ENCODE results near the gene PAQR5.
"Not testable (repeated sequence)": the region's sequence is repeated elsewhere in the genome, so short reads cannot be mapped to it uniquely, and the experiment has no call there.

The PAQR5 gene

GRCh38 chr15:69298697-69299441 lies at the start of gene PAQR5:
TSS of gene PAQR5 (plus strand) at chr15:69298912. CDS start at chr15:69360081, 61,169 bp downstream.
- in situ Hi-C loops (cut with MboI; ENCODE audit: low sequenced_read_pairs), result no loop called here

- in situ Hi-C loops (cut with MboI; ENCODE audit: low sequenced_read_pairs), result no loop called here
These were observed 45.6 kb upstream of the PAQR5 start for GRCh38 chr15:69253156-69253555.

- in situ Hi-C loops (cut with MboI; ENCODE audit: low sequenced_read_pairs), result no loop called here
These were observed 33.3 kb upstream of the PAQR5 start for GRCh38 chr15:69265347-69265955.

- in situ Hi-C loops (cut with MboI; ENCODE audit: low sequenced_read_pairs), result no loop called here
These were observed 27.5 kb upstream of the PAQR5 start for GRCh38 chr15:69271217-69271616.

- in situ Hi-C loops (cut with MboI; ENCODE audit: low sequenced_read_pairs), result no loop called here
These were observed 26.6 kb upstream of the PAQR5 start for GRCh38 chr15:69272139-69272538.

- in situ Hi-C loops (cut with MboI; ENCODE audit: low sequenced_read_pairs), result no loop called here
These were observed 25.8 kb upstream of the PAQR5 start for GRCh38 chr15:69272891-69273290.

- in situ Hi-C loops (cut with MboI; ENCODE audit: low sequenced_read_pairs), result no loop called here
These were observed 23.5 kb upstream of the PAQR5 start for GRCh38 chr15:69275074-69275670.

- in situ Hi-C loops (cut with MboI; ENCODE audit: low sequenced_read_pairs), result no loop called here
These were observed 22.7 kb upstream of the PAQR5 start for GRCh38 chr15:69275933-69276560.

GRCh38 chr15:69277316-69277715 lies 21.4 kb upstream of the PAQR5 start:
- in situ Hi-C loops (cut with MboI; ENCODE audit: low sequenced_read_pairs), result no loop called here

- in situ Hi-C loops (cut with MboI; ENCODE audit: low sequenced_read_pairs), result no loop called here
These were observed 19.1 kb upstream of the PAQR5 start for GRCh38 chr15:69279636-69280035.

- in situ Hi-C loops (cut with MboI; ENCODE audit: low sequenced_read_pairs), result no loop called here
These were observed 17.9 kb upstream of the PAQR5 start for GRCh38 chr15:69280783-69281182.

- in situ Hi-C loops (cut with MboI; ENCODE audit: low sequenced_read_pairs), result no loop called here
These were observed 16.5 kb upstream of the PAQR5 start for GRCh38 chr15:69282104-69282743.

GRCh38 chr15:69285834-69286233 lies 12.9 kb upstream of the PAQR5 start:
- in situ Hi-C loops (cut with MboI; ENCODE audit: low sequenced_read_pairs), result no loop called here

- in situ Hi-C loops (cut with MboI; ENCODE audit: low sequenced_read_pairs), result no loop called here
These were observed 10.7 kb upstream of the PAQR5 start for GRCh38 chr15:69288011-69288410.

- in situ Hi-C loops (cut with MboI; ENCODE audit: low sequenced_read_pairs), result no loop called here
These were observed 10.0 kb upstream of the PAQR5 start for GRCh38 chr15:69288531-69289341.

- in situ Hi-C loops (cut with MboI; ENCODE audit: low sequenced_read_pairs), result no loop called here
These were observed 9.2 kb upstream of the PAQR5 start for GRCh38 chr15:69289342-69290146.

GRCh38 chr15:69290346-69291164 lies 8.2 kb upstream of the PAQR5 start:
- in situ Hi-C loops (cut with MboI; ENCODE audit: low sequenced_read_pairs), result no loop called here

GRCh38 chr15:69291651-69292050 lies 7.1 kb upstream of the PAQR5 start:
- in situ Hi-C loops (cut with MboI; ENCODE audit: low sequenced_read_pairs), result not testable (repeated sequence)
